HCT116 (cell line): Measurements from ENCODE around the gene ATP1A4.

ENCODE experiments used
- CEBPB ChIP-seq: IDR thresholded peaks from 2 replicates; pipeline ENCODE4 v1.6.1; 2012; ENCODE audit warnings: low read depth
- POLR2A ChIP-seq: IDR thresholded peaks from 2 replicates; pipeline ENCODE4 v1.7.0; 2011; ENCODE audit warnings: borderline replicate concordance; ENCODE audit not compliant: insufficient read depth, insufficient read length; ENCODE audit errors: extremely low read depth
- RAD21 ChIP-seq: IDR thresholded peaks from 2 replicates; pipeline ENCODE4 v1.6.1; 2012; ENCODE audit warnings: low read depth, mild to moderate bottlenecking
- TF ChIP-seq, protein P1 (sequence below), 3 experiments: fragments of 200-600 bp in 1 of 3; sonication (generic) in 1 of 3; IDR thresholded peaks in 2 of 3; conservative IDR thresholded peaks in 1 of 3; 2 replicates each; pipeline ENCODE4 v1.5.1; 2012 to 2017; ENCODE audit warnings: low read depth in 2 of 3, low read length in 2 of 3, antibody characterized with exemption in 1 of 3, borderline replicate concordance in 1 of 3, control low read depth in 1 of 3, mild to moderate bottlenecking in 1 of 3, mixed read lengths in 1 of 3, mixed run types in 1 of 3, moderate library complexity in 1 of 3; ENCODE audit not compliant: insufficient read depth in 1 of 3

DNA sequence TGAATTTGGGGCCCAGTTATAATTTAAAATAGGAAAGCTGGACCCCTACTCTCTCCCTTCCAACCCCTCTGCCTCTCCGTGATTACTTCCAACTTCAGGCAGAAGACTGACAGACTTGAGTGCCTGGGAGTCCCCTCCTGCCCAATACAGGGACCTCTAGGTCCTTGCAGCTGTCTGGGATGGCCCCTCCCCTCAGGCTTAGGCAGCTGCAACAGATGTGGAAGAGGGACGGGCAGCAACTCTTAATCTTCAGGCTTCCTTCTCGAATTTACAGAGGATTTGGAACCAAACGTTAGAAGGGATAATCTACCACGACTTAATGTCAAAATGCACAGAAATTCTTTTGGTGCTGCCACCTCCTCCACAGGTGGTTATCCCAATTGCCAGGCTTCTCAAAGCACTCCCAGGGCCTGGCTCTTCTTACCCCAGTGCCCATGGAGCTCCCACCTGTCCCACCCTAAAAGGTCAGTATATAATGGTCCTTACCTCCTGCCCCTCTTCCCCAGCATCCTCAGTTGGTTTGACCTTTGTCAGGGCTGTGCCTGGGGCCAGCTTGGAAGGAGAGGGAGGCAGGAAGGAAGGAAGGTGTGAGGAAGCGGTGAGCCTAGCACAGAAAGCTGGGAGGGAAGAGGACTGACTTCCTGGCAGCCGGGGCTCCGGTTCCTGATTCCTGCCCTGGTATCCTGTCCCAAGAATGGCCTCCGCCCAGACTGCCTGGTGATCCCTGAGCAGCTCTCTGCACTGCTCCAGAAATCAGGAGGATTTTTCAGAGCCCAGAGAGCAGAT, 56.6 kb downstream of the ATP1A4 start:
- TF ChIP-seq, protein P1, sequence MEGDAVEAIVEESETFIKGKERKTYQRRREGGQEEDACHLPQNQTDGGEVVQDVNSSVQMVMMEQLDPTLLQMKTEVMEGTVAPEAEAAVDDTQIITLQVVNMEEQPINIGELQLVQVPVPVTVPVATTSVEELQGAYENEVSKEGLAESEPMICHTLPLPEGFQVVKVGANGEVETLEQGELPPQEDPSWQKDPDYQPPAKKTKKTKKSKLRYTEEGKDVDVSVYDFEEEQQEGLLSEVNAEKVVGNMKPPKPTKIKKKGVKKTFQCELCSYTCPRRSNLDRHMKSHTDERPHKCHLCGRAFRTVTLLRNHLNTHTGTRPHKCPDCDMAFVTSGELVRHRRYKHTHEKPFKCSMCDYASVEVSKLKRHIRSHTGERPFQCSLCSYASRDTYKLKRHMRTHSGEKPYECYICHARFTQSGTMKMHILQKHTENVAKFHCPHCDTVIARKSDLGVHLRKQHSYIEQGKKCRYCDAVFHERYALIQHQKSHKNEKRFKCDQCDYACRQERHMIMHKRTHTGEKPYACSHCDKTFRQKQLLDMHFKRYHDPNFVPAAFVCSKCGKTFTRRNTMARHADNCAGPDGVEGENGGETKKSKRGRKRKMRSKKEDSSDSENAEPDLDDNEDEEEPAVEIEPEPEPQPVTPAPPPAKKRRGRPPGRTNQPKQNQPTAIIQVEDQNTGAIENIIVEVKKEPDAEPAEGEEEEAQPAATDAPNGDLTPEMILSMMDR (IDR thresholded peaks at IDR 0.05 in 2 of 3, conservative IDR thresholded peaks at IDR 0.05 in 1 of 3; ENCODE audit: borderline replicate concordance in 1 of 3, insufficient read depth in 1 of 3, low read depth in 2 of 3, low read length in 2 of 3), result no peak
- TF ChIP-seq RAD21, result no peak
- TF ChIP-seq POLR2A, result no peak
- no peak for TF ChIP-seq CEBPB
